Activated CD4-positive, CD25-positive, alpha-beta regulatory T cell (primary cell): ENCODE measurements around the gene ATAD3A.
"Not testable (repeated sequence)": the region's sequence is repeated elsewhere in the genome, so short reads cannot be mapped to it uniquely, and the experiment has no call there.

Experiments
- DNase-seq, 4 experiments: peaks; one replicate each; lab custom pipeline; 2025; lab: John Stamatoyannopoulos, UW

Gene ATAD3A

DNA sequence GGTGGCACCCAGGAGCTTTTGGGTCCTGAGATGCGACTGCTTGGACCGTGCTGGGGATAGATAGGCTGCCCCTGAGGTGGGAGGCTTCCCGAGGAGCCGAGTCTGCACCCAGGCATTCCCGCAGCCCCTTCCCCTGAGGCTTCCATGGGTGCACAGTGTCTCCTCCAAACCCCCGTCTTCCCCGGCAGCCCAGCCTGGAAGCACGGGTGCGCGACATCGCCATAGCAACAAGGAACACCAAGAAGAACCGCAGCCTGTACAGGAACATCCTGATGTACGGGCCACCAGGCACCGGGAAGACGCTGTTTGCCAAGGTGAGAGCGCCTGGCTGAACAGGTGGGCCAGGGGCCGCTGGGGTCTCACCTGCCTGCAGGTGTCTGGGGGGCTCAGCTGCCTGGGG, 11.7 kb downstream of the ATAD3A start:
- DNase-seq: not testable (repeated sequence)

DNA sequence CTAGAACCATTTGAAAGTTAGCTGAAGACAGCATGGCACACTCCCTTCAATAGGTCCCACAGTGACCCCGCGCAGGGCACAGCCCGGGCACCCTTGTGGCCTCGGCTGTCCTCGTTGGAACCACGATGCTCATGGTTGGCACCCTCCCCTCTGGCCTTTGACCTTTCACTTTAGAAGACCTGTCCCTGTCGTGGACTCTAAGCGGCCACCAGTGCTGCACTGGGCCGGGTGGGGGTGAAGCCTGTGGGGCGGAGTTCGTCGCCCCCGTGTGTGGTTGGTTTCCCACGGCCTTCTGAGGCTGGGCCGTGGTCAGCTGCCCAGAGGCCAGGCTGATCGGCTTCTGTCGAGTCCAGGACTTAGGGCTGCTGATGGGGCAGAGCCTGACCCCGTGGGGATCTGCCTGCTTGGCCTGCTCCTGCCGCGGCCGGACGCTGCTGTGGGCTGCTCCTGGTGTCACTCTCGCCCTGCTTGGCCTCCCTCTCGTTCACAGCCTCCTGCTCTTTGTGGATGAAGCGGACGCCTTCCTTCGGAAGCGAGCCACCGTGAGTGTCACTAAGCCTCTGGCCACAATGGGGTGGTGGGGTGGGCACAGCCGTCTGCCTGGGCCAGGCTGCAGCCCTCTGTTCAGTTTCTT, 12.9 kb downstream of the ATAD3A start:
- not testable (repeated sequence) for DNase-seq

DNA sequence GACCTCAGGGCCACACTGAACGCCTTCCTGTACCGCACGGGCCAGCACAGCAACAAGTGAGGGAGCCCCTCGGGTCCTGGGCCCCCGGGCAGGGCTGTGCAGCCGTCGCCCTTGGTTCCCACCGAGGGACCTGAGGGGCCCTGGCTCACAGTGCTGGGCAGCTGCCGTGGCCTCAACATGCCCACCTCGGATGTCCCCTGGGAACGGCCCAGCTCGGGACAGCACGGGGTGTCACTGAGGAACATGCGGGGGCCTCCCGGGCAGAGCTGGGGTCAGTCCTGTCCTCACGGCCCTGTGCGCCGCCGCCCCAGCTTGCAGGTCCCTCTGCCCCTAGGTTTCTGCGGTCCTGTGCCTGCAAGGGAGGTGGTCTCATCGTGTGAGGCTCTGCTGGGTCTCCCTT, 14.5 kb downstream of the ATAD3A start:
- not testable (repeated sequence) for DNase-seq

DNA sequence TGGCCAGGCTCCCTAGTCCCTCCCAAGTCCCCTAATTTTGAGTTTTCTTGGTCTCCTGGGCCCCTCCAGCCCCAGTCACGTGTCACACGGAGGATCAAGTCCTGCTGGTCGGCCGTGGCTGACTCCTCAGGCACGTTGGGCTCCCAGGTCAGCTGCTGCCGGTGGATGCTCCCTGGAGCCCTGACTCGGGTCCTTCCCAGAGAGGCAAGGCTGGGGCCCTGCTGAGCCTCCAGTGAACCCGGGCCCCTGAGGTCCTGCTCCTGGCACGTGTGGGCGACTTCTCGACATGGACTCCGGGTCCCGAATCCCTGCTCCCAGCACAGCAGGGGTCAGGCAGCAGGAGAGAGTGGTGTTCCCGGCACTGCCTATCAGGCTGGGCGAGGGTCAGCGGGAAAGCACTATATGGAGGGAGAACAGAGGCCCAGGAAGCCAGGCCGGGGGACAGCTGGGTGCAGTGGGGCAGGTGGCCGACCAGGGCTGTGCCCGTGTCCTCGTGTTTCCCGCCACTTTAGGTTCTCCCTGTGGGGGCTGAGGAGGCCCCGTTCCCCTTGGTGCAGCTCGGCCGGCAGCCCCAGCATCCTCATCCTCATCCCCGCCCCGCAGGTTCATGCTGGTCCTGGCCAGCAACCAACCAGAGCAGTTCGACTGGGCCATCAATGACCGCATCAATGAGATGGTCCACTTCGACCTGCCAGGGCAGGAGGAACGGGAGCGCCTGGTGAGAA, 15.3 kb downstream of the ATAD3A start:
- DNase-seq: no peak

DNA sequence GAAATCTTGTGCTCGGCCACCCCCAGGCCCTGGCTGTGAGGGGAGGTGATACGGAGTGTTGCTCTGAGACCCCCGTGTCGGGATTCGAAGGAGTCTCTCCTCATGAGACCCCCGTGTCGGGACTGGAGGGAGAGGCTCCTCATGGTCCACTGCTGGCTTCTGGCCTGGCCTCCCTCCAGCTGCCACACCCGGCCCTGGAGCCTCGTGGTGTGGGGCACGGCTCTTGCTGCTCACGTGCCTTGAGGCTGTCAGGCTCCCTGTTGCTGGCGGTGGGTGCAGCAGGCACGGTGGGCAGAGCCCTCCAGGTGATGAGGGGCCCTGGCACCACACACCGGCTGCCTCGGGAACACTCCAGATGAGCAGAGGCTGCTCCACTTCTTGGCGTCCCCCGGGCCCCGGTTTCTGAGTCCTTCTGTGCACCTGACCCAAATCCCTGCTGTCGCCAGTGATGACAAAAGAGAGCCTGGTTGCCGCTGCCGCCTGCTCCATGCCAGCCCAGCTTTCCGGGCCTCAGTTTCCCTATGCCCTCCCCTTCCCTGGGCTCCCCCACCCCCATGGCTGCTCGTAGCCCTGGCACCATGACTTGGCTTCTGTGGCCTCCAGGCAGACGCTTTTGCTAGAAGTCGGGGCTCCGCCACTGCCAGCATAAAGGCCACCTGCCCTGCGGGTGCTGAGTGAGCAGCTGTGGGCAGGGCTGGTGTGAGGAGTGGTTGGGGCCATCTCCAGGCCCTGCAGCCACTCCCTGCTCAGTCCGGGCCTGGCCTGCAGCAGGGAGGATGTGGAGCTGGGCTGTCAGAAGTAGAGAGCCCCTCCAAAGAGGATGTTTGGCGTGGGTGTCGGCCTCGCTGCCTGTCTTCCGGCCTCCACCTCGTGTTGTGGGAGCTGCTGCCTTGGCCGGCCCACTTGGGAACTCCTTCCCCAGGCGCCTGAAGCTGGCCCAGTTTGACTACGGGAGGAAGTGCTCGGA, 16.6 kb downstream of the ATAD3A start:
- DNase-seq: no peak

DNA sequence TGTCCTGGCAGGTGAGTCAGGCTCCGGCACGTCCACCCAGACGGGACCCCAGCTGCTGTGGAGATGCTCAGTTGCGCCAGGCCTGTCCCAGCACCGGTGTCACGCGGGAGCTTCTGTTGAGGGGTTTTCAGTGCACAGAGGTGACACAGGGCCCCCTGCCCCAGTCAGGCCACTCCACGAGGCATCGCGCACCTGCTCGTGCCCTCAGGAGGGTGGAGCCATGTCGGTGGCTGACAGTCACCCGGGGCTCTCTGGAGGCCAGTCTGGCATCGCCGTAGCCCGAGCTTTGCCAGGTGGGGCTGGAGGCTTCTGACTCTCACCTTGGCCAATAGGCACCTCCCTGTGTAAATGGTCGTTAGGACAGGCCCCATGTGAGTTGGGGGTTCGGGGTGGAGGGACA, 17.4 kb downstream of the ATAD3A start:
- DNase-seq: no peak

DNA sequence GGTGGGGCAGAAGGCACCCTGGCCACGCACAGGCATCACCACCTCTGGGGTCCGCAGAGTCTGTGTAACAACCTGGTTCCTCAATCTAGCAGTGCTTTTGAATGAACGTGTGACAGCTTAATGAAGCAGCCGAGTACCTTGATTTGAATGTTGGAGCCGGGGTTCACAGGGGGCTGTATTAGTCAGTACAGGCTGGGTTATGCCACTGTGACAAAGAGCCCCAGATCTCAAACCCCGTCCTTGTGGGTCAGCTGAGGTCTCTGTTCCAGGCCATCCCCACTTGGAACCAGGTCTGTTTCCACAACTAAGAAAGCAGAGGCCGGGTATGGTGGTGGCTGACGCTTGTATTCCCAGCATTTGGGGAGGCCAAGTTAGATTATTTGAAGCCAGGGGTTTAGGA, 18.0 kb downstream of the ATAD3A start:
- DNase-seq: no peak

DNA sequence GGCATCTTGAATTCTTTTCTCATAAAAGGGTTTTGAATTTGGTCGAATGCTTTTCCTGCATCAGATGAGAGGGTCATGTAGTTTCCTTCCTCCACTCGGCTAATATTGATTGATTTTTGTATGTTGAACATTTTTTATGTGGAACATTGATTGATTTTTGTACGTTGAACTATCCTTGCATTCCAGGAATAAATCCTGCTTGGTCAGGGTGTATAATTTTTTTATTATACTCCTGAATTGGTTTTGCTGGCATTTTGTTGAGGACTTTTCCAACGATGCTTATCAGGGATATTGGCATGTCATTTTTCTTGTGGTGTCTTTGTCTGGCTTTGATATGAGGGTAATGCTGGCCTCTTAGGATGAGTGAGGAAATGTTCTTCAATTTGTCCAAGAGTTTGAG, 20.0 kb downstream of the ATAD3A start:
- no peak for DNase-seq

DNA sequence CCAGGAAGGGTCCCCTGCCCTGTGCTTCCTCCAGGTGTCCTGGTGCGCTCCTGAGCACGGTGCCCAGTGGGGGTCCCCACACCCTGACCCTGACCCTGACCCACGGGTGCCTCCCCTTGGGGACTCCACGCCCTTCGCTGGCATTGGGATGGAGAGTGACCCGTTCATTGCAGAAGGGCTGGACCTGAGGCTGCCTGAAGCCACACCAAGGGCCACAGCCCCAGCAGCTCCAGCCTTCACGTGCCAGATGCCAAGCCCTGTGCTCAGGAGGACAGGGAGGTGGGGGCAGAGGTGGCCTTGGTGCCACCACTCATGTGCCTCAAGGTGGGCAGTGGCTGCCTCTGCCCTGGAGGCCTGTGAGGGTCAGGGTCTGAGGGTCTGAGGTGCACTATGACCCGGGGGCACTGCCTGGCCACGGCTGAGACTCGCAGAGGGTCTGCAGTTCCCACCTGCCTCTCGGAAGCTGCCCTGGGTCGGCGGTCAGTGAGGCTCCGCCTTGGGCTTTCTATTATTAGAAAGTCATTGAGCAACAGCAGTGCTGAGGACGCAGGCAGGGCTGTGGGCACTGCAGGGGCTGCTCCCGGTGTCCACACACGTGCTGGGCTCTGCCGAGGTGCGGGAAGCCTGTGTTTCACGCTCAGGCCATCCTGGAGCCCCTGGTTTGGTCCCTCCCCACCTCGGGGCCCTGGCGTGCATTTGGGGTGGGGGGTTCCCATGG, 21.4 kb downstream of the ATAD3A start:
- DNase-seq: not testable (repeated sequence)

DNA sequence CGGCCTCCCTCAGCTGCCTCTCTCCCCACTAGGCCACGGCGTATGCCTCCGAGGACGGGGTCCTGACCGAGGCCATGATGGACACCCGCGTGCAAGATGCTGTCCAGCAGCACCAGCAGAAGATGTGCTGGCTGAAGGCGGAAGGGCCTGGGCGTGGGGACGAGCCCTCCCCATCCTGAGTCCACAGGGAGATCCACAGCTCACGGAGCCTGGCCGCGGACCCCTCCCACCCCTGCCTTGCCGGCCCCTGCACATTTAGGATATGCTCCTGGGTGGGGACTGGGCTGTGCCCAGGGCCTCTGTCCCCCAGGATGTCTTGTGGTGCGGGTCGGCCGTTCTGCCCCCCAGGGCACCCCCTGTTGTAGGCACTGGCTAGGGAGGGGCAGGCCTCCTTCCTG, 21.9 kb downstream of the ATAD3A start:
- DNase-seq: not testable (repeated sequence)

DNA sequence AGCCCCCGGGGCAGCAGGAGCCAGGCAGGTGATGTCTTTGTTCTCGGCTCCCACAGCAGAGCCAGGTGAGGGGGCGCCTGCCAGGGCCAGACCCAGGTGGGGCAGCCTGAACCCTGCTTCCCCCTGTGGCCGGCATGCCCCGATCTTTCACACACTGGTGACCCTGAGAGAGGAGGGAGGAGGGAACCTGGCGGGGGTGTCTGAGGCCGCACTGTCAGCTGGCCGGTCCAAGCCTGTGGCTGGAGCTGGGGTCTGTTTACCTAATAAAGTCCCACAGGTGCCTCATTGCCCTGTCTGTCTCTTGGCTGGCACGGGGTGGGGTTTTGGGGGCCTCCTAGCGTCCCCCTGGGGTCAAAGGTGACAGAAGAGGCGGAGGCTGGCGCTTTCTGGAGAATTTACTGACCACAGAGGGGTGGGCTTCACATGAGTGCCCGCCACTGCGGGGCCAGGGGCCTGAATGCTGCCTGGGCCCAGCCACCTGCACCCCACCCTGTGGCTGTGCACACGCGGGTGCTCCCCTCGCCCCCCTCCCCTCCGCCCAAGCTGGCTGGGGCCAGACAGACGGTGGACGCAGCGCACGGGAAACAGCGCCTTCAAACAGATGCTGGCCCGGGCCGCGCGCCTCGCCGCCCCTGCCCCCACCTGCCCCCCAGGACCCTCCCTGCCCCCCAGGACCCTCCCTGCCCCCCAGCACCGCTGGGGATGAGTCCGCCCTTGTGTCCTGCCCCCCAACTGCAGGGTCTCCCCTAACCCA, 22.6 kb downstream of the ATAD3A start:
- no peak for DNase-seq

DNA sequence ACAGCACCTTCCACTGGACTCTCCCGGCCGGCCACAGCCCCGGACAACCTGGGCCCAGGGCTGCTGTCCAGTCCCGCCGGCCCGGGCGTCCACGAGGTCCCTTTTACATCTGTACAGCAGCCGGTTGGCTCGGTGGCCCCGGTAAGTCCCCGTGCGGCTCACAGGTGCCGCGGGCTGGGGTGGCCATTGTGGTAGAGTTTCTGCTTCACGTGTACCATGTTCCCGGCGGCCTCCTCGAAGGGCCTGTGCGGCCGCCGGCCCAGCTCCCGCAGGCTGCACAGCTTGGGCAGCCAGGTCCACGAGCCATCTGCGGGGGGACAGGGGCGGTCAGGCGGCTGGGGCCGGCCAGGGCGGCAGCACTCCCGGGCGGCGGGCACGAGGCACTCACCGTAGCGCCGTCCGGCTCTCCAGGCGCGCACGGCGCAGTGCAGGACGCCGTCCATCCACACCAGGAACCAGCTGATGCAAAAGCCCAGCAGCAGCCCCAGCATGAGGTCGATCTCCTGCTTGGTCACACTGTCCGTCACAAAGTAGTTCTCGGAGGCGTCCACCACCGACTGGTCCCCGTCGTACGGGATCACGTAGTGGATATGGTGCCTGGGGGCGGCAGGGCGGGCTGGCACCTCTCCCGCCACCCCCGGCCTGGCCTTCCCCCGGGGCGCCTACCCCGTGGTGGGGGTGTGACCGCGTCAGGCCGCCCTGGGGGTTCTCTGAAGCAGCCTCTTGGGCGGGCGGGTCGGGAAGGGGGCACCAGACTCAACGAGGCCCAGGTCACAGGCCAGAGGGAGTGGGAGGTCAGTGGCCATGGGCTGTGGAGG, 23.4 kb downstream of the ATAD3A start:
- DNase-seq: no peak

DNA sequence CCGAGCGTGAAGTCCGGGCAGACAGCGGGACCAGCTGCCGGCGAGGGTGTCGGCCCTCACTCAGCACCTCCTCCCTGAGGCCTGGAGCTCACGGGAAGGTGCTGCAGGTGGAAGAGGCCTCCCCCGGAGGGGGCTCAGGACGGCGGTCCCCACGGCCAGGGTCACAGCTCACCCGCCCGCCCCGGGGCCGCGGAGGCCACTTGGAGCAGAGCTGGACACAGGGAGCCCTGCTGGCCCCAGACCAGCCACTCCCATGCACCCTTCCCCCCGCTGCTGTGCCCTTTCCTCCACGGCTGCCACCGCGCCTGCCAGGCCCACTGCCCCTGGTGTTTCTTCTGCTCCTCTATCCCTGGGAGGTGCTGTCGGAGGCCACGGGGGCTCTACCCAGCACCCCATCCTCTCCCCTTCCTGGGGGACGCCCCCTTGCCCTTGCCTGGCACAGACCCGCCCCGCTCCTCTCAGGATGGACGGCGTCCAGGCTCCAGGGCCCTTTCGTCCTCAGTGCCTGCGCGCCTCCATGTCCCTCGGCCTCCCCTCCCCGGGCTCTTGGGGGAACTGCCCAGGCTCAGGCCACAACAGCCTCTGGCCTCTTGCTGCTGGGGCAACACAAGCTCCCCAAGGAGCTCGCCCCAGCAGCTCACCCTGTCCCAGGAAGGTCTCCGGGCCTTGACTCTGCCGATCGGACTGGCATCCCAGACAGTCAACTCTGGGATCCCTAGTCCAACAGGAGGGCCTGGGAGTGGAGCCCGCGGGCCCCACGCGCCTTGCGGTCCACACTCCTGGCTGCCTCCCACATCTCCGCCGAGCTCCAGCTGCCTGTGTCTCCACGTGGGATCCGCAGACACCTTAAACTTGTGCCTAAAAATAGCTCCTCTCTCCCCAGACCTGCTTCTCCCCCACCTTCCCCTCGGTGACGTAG, 24.3 kb downstream of the ATAD3A start:
- no peak for DNase-seq

DNA sequence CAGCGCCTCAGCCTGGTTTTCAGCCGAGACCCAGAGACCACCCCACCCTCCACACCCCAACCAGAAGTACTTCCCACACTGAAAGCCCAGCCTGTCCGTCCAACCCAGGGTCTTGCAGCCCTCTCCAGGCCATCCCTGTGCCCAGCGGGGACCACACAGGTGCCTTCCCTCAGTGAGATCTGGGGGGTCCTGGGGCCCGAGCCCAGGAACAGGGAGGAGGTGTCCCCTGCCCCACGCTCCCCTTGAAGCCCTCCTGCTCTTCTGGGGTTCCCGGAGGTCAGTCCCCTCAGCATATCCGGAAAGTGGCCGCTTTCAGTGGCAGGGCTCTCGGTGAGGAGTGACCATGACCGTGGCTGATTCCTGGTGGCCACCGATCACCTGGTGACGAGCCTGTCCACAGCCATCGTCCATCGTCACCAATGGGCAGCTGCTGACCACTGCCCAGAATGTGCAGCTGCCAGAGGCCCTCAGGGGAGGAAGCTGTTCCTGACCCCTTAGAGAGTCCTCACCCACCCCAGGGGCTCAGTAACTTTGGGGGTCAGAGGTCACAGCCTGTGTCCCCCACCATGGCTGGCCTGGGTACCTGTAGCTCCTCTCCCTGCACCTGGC, 25.1 kb downstream of the ATAD3A start:
- no peak for DNase-seq

DNA sequence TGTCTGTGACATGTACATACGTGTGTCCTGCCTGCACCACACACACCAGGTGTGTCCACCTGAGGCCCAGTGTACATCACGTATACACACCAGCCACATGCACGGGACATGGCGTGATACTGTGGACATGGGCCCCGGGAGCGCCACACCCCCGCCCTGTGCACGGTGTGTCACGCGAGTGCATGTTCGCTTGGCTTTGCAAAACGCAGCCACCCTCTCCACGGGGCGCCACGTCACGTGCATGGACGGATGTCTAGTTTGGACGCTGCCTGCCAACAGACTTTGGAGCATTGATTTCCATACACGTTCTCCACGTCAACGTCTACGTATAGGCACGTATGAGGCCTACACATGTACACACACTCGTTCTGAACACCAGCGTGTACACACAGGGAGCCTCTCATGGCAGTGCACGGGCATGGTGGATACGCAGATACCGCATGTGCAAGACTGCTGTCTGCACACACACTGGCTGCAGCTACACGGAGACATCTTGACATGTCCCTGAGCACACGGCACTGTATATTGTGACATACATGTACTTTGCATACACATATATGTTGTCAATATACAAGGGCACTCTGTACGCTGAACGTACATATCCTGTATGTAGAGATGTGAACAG, 25.8 kb downstream of the ATAD3A start:
- DNase-seq: no peak

DNA sequence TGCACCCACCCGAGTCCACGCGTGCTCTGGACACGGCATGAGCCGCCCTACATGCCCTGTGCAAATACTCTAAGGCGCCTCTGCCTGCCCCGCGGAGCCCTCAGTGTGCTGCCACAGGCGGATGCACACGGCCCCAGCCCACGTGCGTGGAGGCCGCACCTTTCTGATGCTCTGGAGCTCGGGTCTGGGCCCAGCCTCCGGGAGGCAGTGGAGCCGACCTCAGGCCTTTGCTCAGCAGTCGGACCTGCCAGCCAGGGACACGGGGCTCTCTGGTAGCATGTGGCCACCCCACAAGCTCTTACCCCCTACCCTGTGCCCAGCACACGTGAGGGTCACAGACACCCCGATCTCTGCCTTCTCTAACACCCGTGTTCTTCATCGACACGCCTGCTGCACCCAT, 26.4 kb downstream of the ATAD3A start:
- no peak for DNase-seq

DNA sequence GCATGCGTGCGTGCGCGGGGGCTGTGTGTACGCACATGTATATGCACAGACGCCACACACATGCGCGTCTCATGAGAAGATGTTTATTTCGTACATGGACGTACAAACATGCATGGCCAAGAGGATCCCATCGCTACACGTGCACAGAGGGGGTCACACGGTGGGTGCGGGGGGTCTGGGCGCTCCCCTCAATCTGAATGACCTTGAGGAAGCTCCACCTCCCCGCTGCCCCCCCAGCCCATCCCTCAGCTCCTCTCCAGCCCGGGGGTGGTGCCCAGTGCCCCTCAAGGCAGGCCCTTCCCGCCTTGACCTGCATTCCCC, 27.0 kb downstream of the ATAD3A start:
- DNase-seq: no peak

DNA sequence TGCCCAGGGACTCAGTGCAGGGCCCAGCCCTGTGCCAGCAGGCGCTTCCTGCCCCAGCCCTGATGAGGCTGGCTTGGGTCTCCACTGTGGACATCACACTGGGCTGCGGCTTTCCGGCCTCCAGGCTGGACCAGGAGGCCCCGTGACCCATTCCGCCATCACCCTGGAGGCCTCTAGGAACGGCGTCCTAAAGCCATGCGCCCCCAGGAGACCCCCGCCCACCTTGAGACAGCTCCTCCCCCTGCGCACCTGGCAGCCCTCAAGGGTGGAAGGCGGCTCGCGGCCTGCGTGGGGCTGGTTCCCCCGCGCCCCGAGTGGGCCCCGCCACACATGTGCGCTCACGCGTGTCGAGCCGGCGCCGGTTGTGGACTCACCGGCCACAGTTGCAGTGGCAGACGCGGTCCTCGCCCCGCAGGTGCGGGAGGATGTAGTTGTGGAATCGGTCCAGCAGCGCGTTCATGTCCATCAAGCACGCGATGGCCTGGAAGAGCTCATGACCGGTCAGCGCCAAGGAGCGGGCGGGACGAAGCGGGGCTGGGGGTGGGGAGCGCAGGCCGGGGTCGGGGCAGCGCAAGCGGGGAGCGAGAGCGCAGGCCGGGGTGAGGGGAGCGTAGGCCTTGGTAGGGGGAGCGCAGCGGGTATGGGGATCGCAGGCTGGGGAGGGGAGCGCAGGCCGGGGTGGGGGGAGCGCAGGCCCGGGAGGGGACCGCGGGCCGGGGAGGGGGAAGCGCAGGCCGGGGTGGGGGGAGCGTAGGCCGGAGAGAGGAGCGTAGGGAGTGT, 27.5 kb downstream of the ATAD3A start:
- no peak for DNase-seq
